Astrocyte (in vitro differentiated cells and primary cell): ENCODE results near the gene FEZ2. TPM values are rescaled to one million over a fixed set of nuclear protein-coding genes. Genes with fewer than 3 reads are reported as not detected.

Source experiments
- DNase-seq: peaks from one replicate; pipeline ENCODE4 v3.0.0-alpha.2; 2010; ENCODE audit warnings: low read depth
- FAIRE-seq: peaks from 2 replicates; lab custom pipeline; 2011; peaks lifted over from hg19 to GRCh38; lab: Jason Lieb, UNC
- H2AFZ ChIP-seq: 2 replicates; pipeline ENCODE4 v1.6.0; 2012; ENCODE audit warnings: low read depth, low read length, inconsistent platforms
- H3K27ac ChIP-seq: 2 replicates; pipeline ENCODE4 v1.5.1; 2011; ENCODE audit warnings: low read depth, low read length, inconsistent platforms
- H3K27me3 ChIP-seq: 2 replicates; pipeline ENCODE4 v1.6.0; 2011; ENCODE audit warnings: low read length, inconsistent platforms; ENCODE audit not compliant: insufficient read depth
- H3K36me3 ChIP-seq: 2 replicates; pipeline ENCODE4 v1.5.1; 2011; ENCODE audit warnings: low read length, inconsistent platforms; ENCODE audit not compliant: insufficient read depth
- H3K4me1 ChIP-seq: 2 replicates; pipeline ENCODE4 v1.5.1; 2011; ENCODE audit warnings: low read length, inconsistent platforms; ENCODE audit not compliant: insufficient read depth
- H3K4me2 ChIP-seq: 2 replicates; pipeline ENCODE4 v1.6.0; 2012; ENCODE audit warnings: low read length, inconsistent platforms
- H3K4me3 ChIP-seq: 2 replicates; pipeline ENCODE4 v1.5.1; 2011; ENCODE audit warnings: low read depth, mild to moderate bottlenecking, low read length, inconsistent platforms; ENCODE audit not compliant: insufficient read depth
- H3K79me2 ChIP-seq: 2 replicates; pipeline ENCODE4 v1.6.0; 2012; ENCODE audit warnings: mild to moderate bottlenecking, low read length, inconsistent platforms; ENCODE audit not compliant: insufficient read depth
- H3K9ac ChIP-seq: 2 replicates; pipeline ENCODE4 v1.6.0; 2012; ENCODE audit warnings: mild to moderate bottlenecking, low read length, inconsistent platforms
- H3K9me3 ChIP-seq: 2 replicates; pipeline ENCODE4 v1.5.1; 2012; ENCODE audit warnings: low read depth, mild to moderate bottlenecking, low read length, inconsistent platforms; ENCODE audit not compliant: insufficient read depth
- H4K20me1 ChIP-seq: 2 replicates; pipeline ENCODE4 v1.6.0; 2012; ENCODE audit warnings: low read length, inconsistent platforms; ENCODE audit not compliant: insufficient read depth
- H3K27ac Mint-ChIP-seq: one replicate; pipeline ENCODE4 v1.8.0; 2021; ENCODE audit warnings: mild to moderate bottlenecking, mixed read lengths; ENCODE audit not compliant: unreplicated experiment
- H3K27me3 Mint-ChIP-seq: one replicate; pipeline ENCODE4 v1.8.0; 2021; ENCODE audit warnings: low read depth, mixed read lengths; ENCODE audit not compliant: unreplicated experiment
- H3K36me3 Mint-ChIP-seq: one replicate; pipeline ENCODE4 v1.8.0; 2021; ENCODE audit warnings: low read depth, mixed read lengths; ENCODE audit not compliant: unreplicated experiment
- H3K4me1 Mint-ChIP-seq: one replicate; pipeline ENCODE4 v1.8.0; 2021; ENCODE audit warnings: low read depth, mixed read lengths; ENCODE audit not compliant: unreplicated experiment
- H3K4me3 Mint-ChIP-seq: one replicate; pipeline ENCODE4 v1.8.0; 2021; ENCODE audit warnings: mild to moderate bottlenecking, moderate library complexity, mixed read lengths; ENCODE audit not compliant: unreplicated experiment
- H3K9me3 Mint-ChIP-seq: one replicate; pipeline ENCODE4 v1.8.0; 2021; ENCODE audit warnings: mild to moderate bottlenecking, mixed read lengths; ENCODE audit not compliant: unreplicated experiment
- EZH2 ChIP-seq: IDR thresholded peaks from 2 replicates; pipeline ENCODE4 v1.6.1; 2012; ENCODE audit warnings: mild to moderate bottlenecking, low read length, inconsistent platforms; ENCODE audit not compliant: insufficient read depth
- total RNA-seq: library from RNA; stranded (reverse); gene quantifications from 2 replicates; pipeline ENCODE4 v1.2.1, GENCODE V29; 2021
- TF ChIP-seq, protein P1 (sequence below): IDR thresholded peaks from 2 replicates; pipeline ENCODE4 v1.5.1; 2011; ENCODE audit warnings: low read depth, mild to moderate bottlenecking, inconsistent platforms, low read length, moderate library complexity; ENCODE audit not compliant: insufficient read depth

Gene FEZ2
- total RNA-seq, 1 donor from 2014 or later = 45.0 TPM

DNA sequence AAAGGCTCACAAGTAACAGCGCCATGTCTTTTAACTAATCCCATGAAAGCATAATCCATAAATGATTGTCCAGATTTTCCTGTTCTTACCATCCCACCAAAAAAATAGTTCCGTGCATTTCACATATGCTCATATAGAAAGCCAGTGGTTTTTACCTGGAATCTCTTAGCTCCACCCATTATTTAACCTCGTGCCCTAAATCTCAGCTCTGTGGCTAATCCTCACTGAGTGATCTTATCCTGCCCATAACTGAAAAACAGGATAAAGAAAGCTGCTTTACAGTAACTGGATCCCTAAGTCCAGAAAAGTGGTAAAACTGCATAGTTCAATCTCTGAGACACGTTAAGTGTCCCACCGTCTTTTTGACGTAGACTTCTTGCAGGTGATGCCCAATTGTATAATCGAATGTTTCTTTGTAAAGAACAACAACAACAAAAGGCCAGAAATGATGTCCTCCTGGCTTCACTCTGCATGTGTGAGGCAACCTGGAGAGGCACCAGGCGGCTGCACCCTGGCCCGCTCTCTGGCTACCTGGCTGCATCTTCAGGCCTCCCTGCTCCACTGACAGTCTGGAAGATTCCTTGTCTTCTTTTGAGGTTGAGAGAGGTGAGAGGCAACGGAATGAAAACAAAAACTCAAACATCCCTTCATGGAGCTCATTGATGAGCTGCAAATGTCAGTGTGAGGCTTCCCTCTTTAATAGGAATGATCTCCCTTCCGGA, 38.6 kb downstream of the FEZ2 start:
- H3K27me3 Mint-ChIP-seq = no peaks in the 10 kb centered on the region

GRCh38 chr2:36556842-36557241, 41.1 kb downstream of the FEZ2 start:
- peak overlapping the region; percentile 73 for H3K27ac ChIP-seq
- Mint-ChIP-seq H3K4me3 (no peak overlapping the region), H3K27me3 (no peaks in the 10 kb centered on the region), H3K36me3 (peaks cover 3% of the 10 kb centered on the region), H3K4me1 (peaks cover 27% of the 10 kb centered on the region), H3K9me3 (no peaks in the 10 kb centered on the region), H3K27ac (no peak overlapping the region)
- H3K36me3 ChIP-seq = peaks cover 24% of the 10 kb centered on the region
- no peak overlapping the region for H2AFZ ChIP-seq
- TF ChIP-seq, protein P1, sequence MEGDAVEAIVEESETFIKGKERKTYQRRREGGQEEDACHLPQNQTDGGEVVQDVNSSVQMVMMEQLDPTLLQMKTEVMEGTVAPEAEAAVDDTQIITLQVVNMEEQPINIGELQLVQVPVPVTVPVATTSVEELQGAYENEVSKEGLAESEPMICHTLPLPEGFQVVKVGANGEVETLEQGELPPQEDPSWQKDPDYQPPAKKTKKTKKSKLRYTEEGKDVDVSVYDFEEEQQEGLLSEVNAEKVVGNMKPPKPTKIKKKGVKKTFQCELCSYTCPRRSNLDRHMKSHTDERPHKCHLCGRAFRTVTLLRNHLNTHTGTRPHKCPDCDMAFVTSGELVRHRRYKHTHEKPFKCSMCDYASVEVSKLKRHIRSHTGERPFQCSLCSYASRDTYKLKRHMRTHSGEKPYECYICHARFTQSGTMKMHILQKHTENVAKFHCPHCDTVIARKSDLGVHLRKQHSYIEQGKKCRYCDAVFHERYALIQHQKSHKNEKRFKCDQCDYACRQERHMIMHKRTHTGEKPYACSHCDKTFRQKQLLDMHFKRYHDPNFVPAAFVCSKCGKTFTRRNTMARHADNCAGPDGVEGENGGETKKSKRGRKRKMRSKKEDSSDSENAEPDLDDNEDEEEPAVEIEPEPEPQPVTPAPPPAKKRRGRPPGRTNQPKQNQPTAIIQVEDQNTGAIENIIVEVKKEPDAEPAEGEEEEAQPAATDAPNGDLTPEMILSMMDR = no peak
- no peak for TF ChIP-seq EZH2
- H3K27me3 ChIP-seq = no peaks in the 10 kb centered on the region
- DNase-seq (peak; percentile 76), FAIRE-seq (peak; percentile 77)
- H3K9ac ChIP-seq = no peak overlapping the region
- H3K4me1 ChIP-seq = peaks cover 29% of the 10 kb centered on the region
- H3K4me2 ChIP-seq = peak overlapping the region; percentile 38
- H3K79me2 ChIP-seq = peaks cover 35% of the 10 kb centered on the region
- H4K20me1 ChIP-seq = no peaks in the 10 kb centered on the region
- H3K9me3 ChIP-seq = no peaks in the 10 kb centered on the region
- H3K4me3 ChIP-seq = no peak overlapping the region

More for the DNA sequence above, 38.6 kb downstream of the FEZ2 start:
- no peaks in the 10 kb centered on the region for H4K20me1 ChIP-seq
- Mint-ChIP-seq H3K36me3 (no peaks in the 10 kb centered on the region), H3K4me3 (no peak overlapping the region), H3K9me3 (no peaks in the 10 kb centered on the region), H3K4me1 (peaks cover 50% of the 10 kb centered on the region), H3K27ac (peak overlapping the region; percentile 23)
- H3K27me3 ChIP-seq = no peaks in the 10 kb centered on the region
- FAIRE-seq (peak; percentile 13), DNase-seq (no peak)
- H3K36me3 ChIP-seq = peaks cover 12% of the 10 kb centered on the region
- H3K4me1 ChIP-seq = peaks cover 54% of the 10 kb centered on the region
- H3K79me2 ChIP-seq = peaks cover 51% of the 10 kb centered on the region
- TF ChIP-seq, protein P1 = no peak
- no peak for TF ChIP-seq EZH2
- H3K9me3 ChIP-seq = no peaks in the 10 kb centered on the region
- H3K27ac ChIP-seq = peak overlapping the region; percentile 14
- no peak overlapping the region for H3K4me2 ChIP-seq
- H2AFZ ChIP-seq = no peak overlapping the region
- H3K9ac ChIP-seq = no peak overlapping the region
- no peak overlapping the region for H3K4me3 ChIP-seq

- Histone ChIP-seq H4K20me1 (no peaks in the 10 kb centered on the region), H3K27ac (peak overlapping the region; percentile 73), H3K4me2 (no peak overlapping the region), H3K9ac (no peak overlapping the region), H3K9me3 (no peaks in the 10 kb centered on the region), H3K36me3 (peaks cover 34% of the 10 kb centered on the region), H3K4me3 (no peak overlapping the region), H3K79me2 (peaks cover 35% of the 10 kb centered on the region), H3K4me1 (peaks cover 20% of the 10 kb centered on the region), H2AFZ (no peak overlapping the region), H3K27me3 (no peaks in the 10 kb centered on the region)
- DNase-seq = no peak
- peaks cover 3% of the 10 kb centered on the region for H3K36me3 Mint-ChIP-seq
- H3K4me1 Mint-ChIP-seq = peaks cover 16% of the 10 kb centered on the region
- FAIRE-seq = no peak
- TF ChIP-seq, protein P1 = no peak
- TF ChIP-seq EZH2 = no peak
- no peak overlapping the region for H3K4me3 Mint-ChIP-seq
- no peaks in the 10 kb centered on the region for H3K27me3 Mint-ChIP-seq
- no peak overlapping the region for H3K27ac Mint-ChIP-seq
- H3K9me3 Mint-ChIP-seq = no peaks in the 10 kb centered on the region
Measured at GRCh38 chr2:36555789-36556188, 42.2 kb downstream of the FEZ2 start.
